HG03565 (cell line): ENCODE data around the gene CAMSAP3.

Experiments used
- ATAC-seq: cut with Tn5 transposase; IDR thresholded peaks from one replicate; pipeline ENCODE4 v1.9.1; 2021; ENCODE audit warnings: mild to moderate bottlenecking, moderate library complexity; ENCODE audit not compliant: unreplicated experiment

Gene CAMSAP3

DNA sequence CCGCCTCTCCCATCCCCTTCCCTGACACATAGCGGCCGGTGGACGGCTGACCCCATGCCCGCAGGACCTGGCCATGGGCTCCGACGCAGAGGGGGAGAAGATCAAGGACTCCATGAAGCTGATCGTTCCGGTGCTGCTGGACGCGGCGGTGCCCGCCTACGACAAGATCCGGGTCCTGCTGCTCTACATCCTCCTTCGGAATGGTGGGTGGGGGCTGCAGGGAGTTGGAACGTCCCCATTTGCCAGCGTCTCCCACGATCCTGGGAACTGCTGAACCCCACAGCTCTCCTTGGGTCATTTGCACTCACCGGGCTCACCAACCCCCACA is 48.9 kb downstream of the CAMSAP3 start:
- no peak for ATAC-seq

GRCh38 chr19:7645163-7645562 is 49.5 kb downstream of the CAMSAP3 start:
- no peak for ATAC-seq

GRCh38 chr19:7645656-7646425 is 50.2 kb downstream of the CAMSAP3 start:
- ATAC-seq = no peak

GRCh38 chr19:7646426-7646700 is 50.7 kb downstream of the CAMSAP3 start:
- no peak for ATAC-seq

GRCh38 chr19:7647156-7647555 is 51.5 kb downstream of the CAMSAP3 start:
- no peak for ATAC-seq

- ATAC-seq = no peak
These were observed 52.8 kb downstream of the CAMSAP3 start for GRCh38 chr19:7648265-7649014.

- no peak for ATAC-seq
These were observed 54.5 kb downstream of the CAMSAP3 start for GRCh38 chr19:7650148-7650547.

DNA sequence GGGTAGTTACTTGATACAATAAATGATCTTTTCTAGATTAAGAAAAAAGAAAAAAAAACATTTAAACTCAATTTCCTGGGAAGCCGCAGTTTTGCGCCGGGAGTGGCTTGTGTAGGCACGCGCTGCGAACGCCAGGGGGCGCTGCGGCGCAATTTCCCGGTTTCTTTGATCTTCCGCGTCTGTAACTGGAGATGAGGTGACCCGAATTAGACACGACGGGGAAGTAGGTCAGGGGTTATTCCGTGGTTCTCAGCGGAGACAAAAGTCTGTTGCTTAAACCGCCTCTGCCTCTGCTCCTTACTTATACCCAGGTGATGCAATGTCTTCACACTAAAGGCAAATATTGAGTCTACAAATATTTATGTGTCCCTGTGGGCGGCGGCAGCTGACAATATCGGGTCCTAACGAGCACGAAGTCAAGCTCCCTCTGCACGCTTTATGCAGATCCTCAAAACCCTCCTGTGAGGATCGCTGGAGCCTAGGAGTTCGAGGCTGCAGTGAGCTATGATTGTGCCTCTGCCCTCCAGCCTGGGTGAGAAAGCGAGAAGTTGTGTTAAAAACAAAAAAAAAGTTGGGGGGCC is 56.5 kb downstream of the CAMSAP3 start:
- ATAC-seq = no peak

GRCh38 chr19:7654401-7654800 is 58.7 kb downstream of the CAMSAP3 start:
- ATAC-seq = no peak

- no peak for ATAC-seq
These were observed 59.9 kb downstream of the CAMSAP3 start for GRCh38 chr19:7655581-7655980.

- no peak for ATAC-seq
These were observed 61.6 kb downstream of the CAMSAP3 start for GRCh38 chr19:7657131-7657751.

- peak; percentile 57 for ATAC-seq
These were observed 62.6 kb downstream of the CAMSAP3 start for GRCh38 chr19:7658219-7658686.

- no peak for ATAC-seq
These were observed 66.3 kb downstream of the CAMSAP3 start for GRCh38 chr19:7661744-7662538.

DNA sequence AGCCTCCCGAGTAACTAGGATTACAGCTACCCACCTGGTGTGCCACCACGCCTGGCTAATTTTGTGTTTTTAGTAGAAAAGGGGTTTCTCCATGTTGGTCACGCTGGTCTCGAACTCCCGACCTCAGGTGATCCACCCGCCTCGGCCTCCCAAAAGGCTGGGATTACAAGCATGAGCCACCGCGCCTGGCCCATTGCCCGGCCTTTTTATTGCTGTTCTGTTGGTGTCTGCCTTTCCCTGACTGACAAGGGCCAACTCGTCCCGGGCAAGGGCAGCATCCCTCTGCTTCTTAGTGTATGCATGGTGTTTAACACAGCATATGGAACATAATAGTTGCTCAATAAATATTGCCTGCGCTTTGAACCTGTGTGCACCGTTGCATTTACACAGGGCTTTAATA is 67.0 kb downstream of the CAMSAP3 start:
- no peak for ATAC-seq

GRCh38 chr19:7663706-7664105 is 68.0 kb downstream of the CAMSAP3 start:
- ATAC-seq = no peak

GRCh38 chr19:7665076-7665475 is 69.4 kb downstream of the CAMSAP3 start:
- no peak for ATAC-seq
